GM12878 (cell line): Measurements from ENCODE around the gene TMTC1. TPM values are rescaled to one million over a fixed set of nuclear protein-coding genes. Genes with fewer than 3 reads are reported as not detected.

Experiments used
- BHLHE40 ChIP-seq, 2 experiments: fragments of 450-650 bp in 1 of 2; IDR thresholded peaks; 2 replicates each; pipeline ENCODE4 v1.6.1; 2011 to 2017; ENCODE audit warnings: low read depth in 2 of 2, borderline replicate concordance in 1 of 2, improper control_type of control experiment in 1 of 2, low read length in 1 of 2, mild to moderate bottlenecking in 1 of 2
- CEBPZ ChIP-seq: fragments of 150-350 bp; IDR thresholded peaks from 2 replicates; pipeline ENCODE4 v1.6.1; 2016; ENCODE audit warnings: low read depth, low read length
- CHD2 ChIP-seq: IDR thresholded peaks from 2 replicates; pipeline ENCODE4 v1.6.1; 2011; ENCODE audit warnings: low read depth, low read length, improper control_type of control experiment, borderline replicate concordance
- CHD4 ChIP-seq: fragments of 200-600 bp; sonication (generic); IDR thresholded peaks from 2 replicates; pipeline ENCODE4 v1.6.1; 2016; ENCODE audit warnings: mild to moderate bottlenecking
- CTCF ChIP-seq, 3 experiments: IDR thresholded peaks in 2 of 3; conservative IDR thresholded peaks in 1 of 3; 2 replicates each; pipeline ENCODE4 v1.5.1; 2011; ENCODE audit warnings: low read depth in 3 of 3, low read length in 3 of 3, mild to moderate bottlenecking in 3 of 3, control low read depth in 2 of 3, moderate library complexity in 2 of 3, inconsistent platforms in 1 of 3, mixed read lengths in 1 of 3; ENCODE audit not compliant: control insufficient read depth in 2 of 3, insufficient read depth in 1 of 3; ENCODE audit errors: extremely low read depth in 1 of 3
- GABPA ChIP-seq: IDR thresholded peaks from 2 replicates; pipeline ENCODE4 v1.6.1; 2014; ENCODE audit warnings: antibody characterized with exemption, low read depth, mild to moderate bottlenecking, inconsistent platforms
- GATAD2B ChIP-seq: fragments of 450-650 bp; conservative IDR thresholded peaks from 2 replicates; pipeline ENCODE4 v1.6.1; 2017; ENCODE audit warnings: low read depth, mild to moderate bottlenecking, moderate library complexity
- HCFC1 ChIP-seq: fragments of 150-350 bp; IDR thresholded peaks from 2 replicates; pipeline ENCODE4 v1.6.1; 2014; ENCODE audit warnings: low read length
- IKZF1 ChIP-seq: fragments of 450-650 bp; conservative IDR thresholded peaks from 2 replicates; pipeline ENCODE4 v1.6.1; 2017; ENCODE audit warnings: antibody characterized with exemption, mild to moderate bottlenecking
- IKZF2 ChIP-seq, 2 experiments: fragments of 450-650 bp; IDR thresholded peaks; 2 replicates each; pipeline ENCODE4 v1.6.1; 2017; ENCODE audit warnings: mild to moderate bottlenecking in 2 of 2, moderate library complexity in 2 of 2
- MTA2 ChIP-seq: fragments of 450-650 bp; IDR thresholded peaks from 2 replicates; pipeline ENCODE4 v1.6.1; 2016; ENCODE audit warnings: low read depth, mild to moderate bottlenecking, moderate library complexity
- NKRF ChIP-seq: fragments of 450-650 bp; conservative IDR thresholded peaks from 2 replicates; pipeline ENCODE4 v1.6.1; 2017; ENCODE audit warnings: mild to moderate bottlenecking, moderate library complexity
- POLR2AphosphoS2 ChIP-seq: IDR thresholded peaks from 2 replicates; pipeline ENCODE4 v1.6.1; 2011; ENCODE audit warnings: low read depth, mild to moderate bottlenecking, low read length, improper control_type of control experiment, moderate library complexity
- RAD51 ChIP-seq: fragments of 450-650 bp; IDR thresholded peaks from 2 replicates; pipeline ENCODE4 v1.6.1; 2016; ENCODE audit warnings: moderate library complexity, mild to moderate bottlenecking, inconsistent platforms
- RELA ChIP-seq: fragments of 450-650 bp; IDR thresholded peaks from 2 replicates; pipeline ENCODE4 v1.8.0; 2014; ENCODE audit warnings: borderline replicate concordance; ENCODE audit not compliant: partially characterized antibody
- SRF ChIP-seq, 2 experiments: IDR thresholded peaks; 2 replicates each; pipeline ENCODE4 v1.6.1; 2011; ENCODE audit warnings: low read depth in 2 of 2, low read length in 2 of 2, mild to moderate bottlenecking in 1 of 2, moderate library complexity in 1 of 2
- WRNIP1 ChIP-seq: IDR thresholded peaks from 2 replicates; pipeline ENCODE4 v1.6.1; 2011; ENCODE audit warnings: low read depth, low read length, improper control_type of control experiment, borderline replicate concordance
- YBX1 ChIP-seq: fragments of 450-650 bp; IDR thresholded peaks from 2 replicates; pipeline ENCODE4 v1.6.1; 2016; ENCODE audit warnings: antibody characterized with exemption
- polyA plus RNA-seq, 11 experiments: library from polyadenylated mRNA; depleted of rRNA in 4 of 11; unstranded in 6 of 11; stranded (reverse) in 5 of 11; fragments of >200 nt; fragmentation: Nextera tagmentation in 4 of 11; fragmentation: Illumina TruSeq in 1 of 11; extraction: Ambion mirVana in 4 of 11; extraction: Trizol in 1 of 11; gene quantifications; 1 replicate in 1 of 11; 2 replicates in 10 of 11; pipeline versions ENCODE4 v1.2.1 to v1.2.3, GENCODE V29; 2011 to 2016; ENCODE audit warnings: inconsistent platforms in 2 of 11, missing spikeins in 2 of 11, low read depth in 1 of 11
- total RNA-seq, 4 experiments: library from RNA; depleted of rRNA in 3 of 4; stranded (reverse); fragments of >200 nt in 3 of 4; fragmentation: Illumina TruSeq in 1 of 4; extraction: Trizol in 1 of 4; gene quantifications; 2 replicates each; pipeline versions ENCODE4 v1.2.1 to v1.2.3, GENCODE V29; 2013 to 2021

The TMTC1 gene
- total and polyA plus RNA-seq, 10 of the 15 experiments (the other 5 are each of a cell fraction or from before 2014, with no cell fraction given), result 0.10 to 20.9 (median 0.57) TPM

- TF ChIP-seq NKRF (no peak), POLR2AphosphoS2 (no peak), CHD2 (0 out of 2 replicates have a peak, but pooled peaks have one; percentile 37), CHD4 (no peak), CEBPZ (no peak), RAD51 (no peak), CTCF (IDR thresholded peaks at IDR 0.05 in 2 of 3, conservative IDR thresholded peaks at IDR 0.05 in 1 of 3; ENCODE audit: control insufficient read depth in 2 of 3, extremely low read depth in 1 of 3, insufficient read depth in 1 of 3, low read depth in 3 of 3, low read length in 3 of 3) (no peak), SRF (IDR thresholded peaks at IDR 0.05; ENCODE audit: low read depth in 2 of 2, low read length in 2 of 2) (no peak), HCFC1 (no peak), GABPA (no peak), YBX1 (peak; percentile 51; the same call in 1 of the 2 replicates), MTA2 (0 out of 2 replicates have a peak, but pooled peaks have one; percentile 19), RELA (no peak), IKZF2 (IDR thresholded peaks at IDR 0.05) (no peak; a peak in 1 of 4 replicates), GATAD2B (peak; percentile 84), BHLHE40 (IDR thresholded peaks at IDR 0.05; ENCODE audit: borderline replicate concordance in 1 of 2, low read depth in 2 of 2, low read length in 1 of 2) (0 out of 4 replicates have a peak, but pooled peaks of 1 of the 2 experiments have one; percentile 9), IKZF1 (peak; percentile 58), WRNIP1 (no peak)
Measured at GRCh38 chr12:29725587-29726320, 58.0 kb downstream of the TMTC1 start (continued).
